Glomerular endothelial cell (primary cell): ENCODE measurements around the gene RIMS3. TPM values are rescaled to one million over a fixed set of nuclear protein-coding genes. Genes with fewer than 3 reads are reported as not detected.
A peak's percentile ranks its signal among the peaks of the same experiment; 100 is the strongest.

Source experiments
- DNase-seq: peaks from one replicate; pipeline ENCODE4 v3.0.0-alpha.2; 2011; ENCODE audit warnings: low read depth, low spot score; ENCODE audit errors: extremely low read depth
- total RNA-seq: library from RNA; depleted of rRNA; stranded (reverse); fragments of >200 nt; gene quantifications from 2 replicates; pipeline ENCODE4 v1.2.3, GENCODE V29; 2015

The RIMS3 gene
- total RNA-seq, 1 donor from 2014 or later: under 0.01 TPM

- no peak for DNase-seq
Observed at GRCh38 chr1:40595623-40596022, 69.9 kb downstream of the RIMS3 start.

- no peak for DNase-seq
Observed at GRCh38 chr1:40594187-40594531, 71.3 kb downstream of the RIMS3 start.

- DNase-seq: no peak
Observed at GRCh38 chr1:40593449-40594186, 71.9 kb downstream of the RIMS3 start.

- DNase-seq: no peak
Observed at GRCh38 chr1:40592107-40592803, 73.2 kb downstream of the RIMS3 start.

GRCh38 chr1:40588586-40588985 is 76.9 kb downstream of the RIMS3 start:
- no peak for DNase-seq

- no peak for DNase-seq
Observed at GRCh38 chr1:40583980-40584379, 81.5 kb downstream of the RIMS3 start.

- DNase-seq: no peak
Observed at GRCh38 chr1:40582116-40582515, 83.4 kb downstream of the RIMS3 start.

- DNase-seq: no peak
Observed at GRCh38 chr1:40575336-40575735, 90.1 kb downstream of the RIMS3 start.

- peak; percentile 73 for DNase-seq
Observed at GRCh38 chr1:40574805-40575204, 90.7 kb downstream of the RIMS3 start.

Other genes starting within 250 kb of the RIMS3 start
- 1.6 and 3.5 TPM in 2 replicates for gene ZFP69B, start 215.2 kb downstream of the RIMS3 start, total RNA-seq
- gene ZFP69, start 188.4 kb downstream of the RIMS3 start, total RNA-seq: 2.1 and 3.7 TPM in 2 replicates
- 9.8 and 12.3 TPM in 2 replicates for gene EXO5, start 156.9 kb downstream of the RIMS3 start, total RNA-seq
- 1.7 and 2.0 TPM in 2 replicates for gene ZNF684, start 134.0 kb downstream of the RIMS3 start, total RNA-seq
- 32.5 and 37.2 TPM in 2 replicates for gene NFYC, start 26.0 kb upstream of the RIMS3 start, total RNA-seq
- gene KCNQ4, start 118.1 kb upstream of the RIMS3 start, total RNA-seq: 0.12 and 0.68 TPM in 2 replicates
- gene CITED4, start 196.7 kb upstream of the RIMS3 start, total RNA-seq: 15.0 and 42.1 TPM in 2 replicates